Measurements from ENCODE around the gene BMP7.
"Not testable (repeated sequence)": the region's sequence is repeated elsewhere in the genome, so short reads cannot be mapped to it uniquely, and the experiment has no call there.

BMP7 gene

GRCh38 chr20:57287901-57288300 lies 21.5 kb upstream of the BMP7 start:
- no peak for DNase-seq (ENCODE audit: low spot score)

- DNase-seq (ENCODE audit: low spot score), result no peak
These were observed 20.8 kb upstream of the BMP7 start for GRCh38 chr20:57287007-57287880.

GRCh38 chr20:57283860-57284259 lies 17.4 kb upstream of the BMP7 start:
- DNase-seq (ENCODE audit: low spot score), result no peak

- DNase-seq (ENCODE audit: low spot score), result no peak
These were observed 16.4 kb upstream of the BMP7 start for GRCh38 chr20:57282670-57283361.

- DNase-seq (ENCODE audit: low spot score), result no peak
These were observed 15.5 kb upstream of the BMP7 start for GRCh38 chr20:57281900-57282299.

GRCh38 chr20:57280221-57280620 lies 13.8 kb upstream of the BMP7 start:
- no peak for DNase-seq (ENCODE audit: low spot score)

GRCh38 chr20:57279548-57279947 lies 13.1 kb upstream of the BMP7 start:
- DNase-seq (ENCODE audit: low spot score), result not testable (repeated sequence)

- DNase-seq (ENCODE audit: low spot score), result no peak
These were observed 12.0 kb upstream of the BMP7 start for GRCh38 chr20:57278457-57278856.

GRCh38 chr20:57277398-57278105 lies 11.1 kb upstream of the BMP7 start:
- DNase-seq (ENCODE audit: low spot score), result no peak

GRCh38 chr20:57276221-57276620 lies 9.8 kb upstream of the BMP7 start:
- DNase-seq (ENCODE audit: low spot score), result no peak

- DNase-seq (ENCODE audit: low spot score), result no peak
These were observed 9.4 kb upstream of the BMP7 start for GRCh38 chr20:57275813-57276212.

- no peak for DNase-seq (ENCODE audit: low spot score)
These were observed 8.9 kb upstream of the BMP7 start for GRCh38 chr20:57275334-57275733.

- DNase-seq (ENCODE audit: low spot score), result no peak
These were observed 8.4 kb upstream of the BMP7 start for GRCh38 chr20:57274846-57275245.

- no peak for DNase-seq (ENCODE audit: low spot score)
These were observed 7.9 kb upstream of the BMP7 start for GRCh38 chr20:57274299-57274698.

- DNase-seq (ENCODE audit: low spot score), result no peak
These were observed 6.6 kb upstream of the BMP7 start for GRCh38 chr20:57272883-57273535.

GRCh38 chr20:57270204-57270984 lies 4.0 kb upstream of the BMP7 start:
- DNase-seq (ENCODE audit: low spot score), result no peak

- no peak for DNase-seq (ENCODE audit: low spot score)
These were observed 2.9 kb upstream of the BMP7 start for GRCh38 chr20:57269148-57269984.

GRCh38 chr20:57268399-57269076 lies 2.1 kb upstream of the BMP7 start:
- DNase-seq (ENCODE audit: low spot score), result no peak

GRCh38 chr20:57267158-57267821 lies 849 bp upstream of the BMP7 start:
- no peak for DNase-seq (ENCODE audit: low spot score)

GRCh38 chr20:57265997-57266290 lies 497 bp downstream of the BMP7 start:
- no peak for DNase-seq (ENCODE audit: low spot score)
